GM20431 (cell line): ENCODE results near the gene CASZ1.

Experiments used
- in situ Hi-C: fragments of 300-500 bp; cut with MseI, MboI; formaldehyde crosslinking; loops from one replicate; pipeline ENCODE4 v1.15.0; 2020; ENCODE audit warnings: low sequenced_read_pairs; ENCODE audit not compliant: unreplicated experiment

CASZ1 gene

DNA sequence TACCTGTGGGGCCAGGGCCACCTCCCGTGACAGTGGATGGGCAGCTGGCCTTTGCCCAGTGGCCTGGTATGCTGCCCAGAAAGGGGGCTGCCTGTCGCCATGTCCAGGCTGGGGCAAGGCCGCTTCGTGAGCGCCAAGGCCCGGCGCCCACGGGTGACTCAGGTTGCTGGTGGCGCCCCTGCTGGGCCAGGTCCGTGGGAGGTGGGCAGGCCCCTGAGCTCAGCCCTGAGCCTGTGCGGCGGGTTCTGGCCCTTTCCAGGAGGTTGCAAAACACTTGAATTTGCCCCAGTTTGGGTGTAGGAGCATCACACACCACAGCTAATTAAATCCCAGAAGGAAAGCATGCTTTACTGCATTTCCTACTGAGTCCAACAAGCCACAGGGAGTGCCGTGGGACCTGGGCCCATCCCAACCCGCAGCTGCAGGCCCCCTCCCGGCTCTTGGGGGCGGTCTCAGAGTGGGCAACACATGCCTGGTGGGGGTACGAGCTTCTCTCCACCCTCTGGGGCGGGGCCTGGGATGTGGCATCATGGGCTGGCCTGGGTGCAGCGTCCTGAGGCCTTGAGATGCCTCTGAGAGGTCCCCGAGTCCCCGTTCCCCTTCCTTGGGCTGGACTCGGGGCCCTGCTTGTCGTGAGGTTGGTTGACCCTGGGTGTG lies 161.9 kb downstream of the CASZ1 start:
- in situ Hi-C loops: no loop called here

DNA sequence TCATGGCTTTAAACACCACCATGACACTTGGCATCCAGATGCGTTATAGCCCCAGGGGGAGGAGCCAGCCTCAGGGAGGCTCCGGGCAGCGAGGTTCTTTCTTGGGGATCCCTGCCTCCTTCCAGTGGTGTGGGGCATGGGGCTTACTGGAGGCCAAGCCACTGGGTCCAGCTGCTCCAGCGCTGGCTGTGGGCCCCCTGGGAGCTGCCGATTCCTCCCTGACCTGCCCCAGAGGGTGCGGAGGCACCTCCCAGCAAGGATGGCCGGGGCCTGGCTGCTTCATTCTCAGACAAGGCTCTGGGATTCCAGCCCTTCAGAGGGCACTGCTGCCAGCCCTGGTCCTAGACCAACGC lies 162.4 kb downstream of the CASZ1 start:
- in situ Hi-C loops: no loop called here

DNA sequence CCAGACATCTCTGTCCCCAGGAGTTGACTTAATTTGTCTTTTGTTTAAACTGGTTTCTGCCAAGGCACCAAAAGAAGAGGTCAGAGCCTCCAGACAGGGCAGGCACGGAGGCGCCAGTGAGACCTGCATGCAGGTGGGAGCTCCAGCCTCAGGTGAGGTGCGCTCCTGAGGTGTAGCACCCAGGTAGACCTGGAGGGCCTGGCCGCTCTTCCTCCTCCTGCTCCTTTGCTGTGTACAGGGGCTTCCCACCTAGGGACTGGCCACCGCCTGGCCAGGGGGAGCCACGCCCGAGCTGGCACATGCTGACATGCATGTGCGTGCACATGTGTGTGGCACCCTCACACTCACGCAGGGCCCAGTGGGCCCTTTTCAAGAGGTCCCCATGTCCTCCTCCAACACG lies 163.0 kb downstream of the CASZ1 start:
- in situ Hi-C loops: no loop called here

DNA sequence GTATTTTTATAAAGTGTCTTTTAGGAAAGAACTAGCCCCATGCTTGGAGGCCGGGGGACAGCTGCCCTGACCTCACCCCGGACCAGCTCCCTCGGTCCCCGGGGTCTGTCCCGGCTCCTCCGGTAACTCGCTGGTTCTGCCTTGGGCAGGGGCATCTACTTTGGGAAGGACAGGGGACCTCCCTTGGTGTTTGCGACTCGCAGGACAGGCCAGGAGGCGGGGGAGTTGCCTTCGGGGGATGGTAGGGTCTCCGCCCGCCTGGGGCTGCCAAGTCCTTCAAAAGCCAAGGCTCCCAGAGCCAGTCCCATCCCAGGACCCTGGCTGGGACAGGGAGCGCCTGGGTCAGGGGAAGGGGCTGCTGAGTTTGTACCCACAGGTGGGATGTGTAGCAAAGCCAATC lies 163.8 kb downstream of the CASZ1 start:
- in situ Hi-C loops: no loop called here

DNA sequence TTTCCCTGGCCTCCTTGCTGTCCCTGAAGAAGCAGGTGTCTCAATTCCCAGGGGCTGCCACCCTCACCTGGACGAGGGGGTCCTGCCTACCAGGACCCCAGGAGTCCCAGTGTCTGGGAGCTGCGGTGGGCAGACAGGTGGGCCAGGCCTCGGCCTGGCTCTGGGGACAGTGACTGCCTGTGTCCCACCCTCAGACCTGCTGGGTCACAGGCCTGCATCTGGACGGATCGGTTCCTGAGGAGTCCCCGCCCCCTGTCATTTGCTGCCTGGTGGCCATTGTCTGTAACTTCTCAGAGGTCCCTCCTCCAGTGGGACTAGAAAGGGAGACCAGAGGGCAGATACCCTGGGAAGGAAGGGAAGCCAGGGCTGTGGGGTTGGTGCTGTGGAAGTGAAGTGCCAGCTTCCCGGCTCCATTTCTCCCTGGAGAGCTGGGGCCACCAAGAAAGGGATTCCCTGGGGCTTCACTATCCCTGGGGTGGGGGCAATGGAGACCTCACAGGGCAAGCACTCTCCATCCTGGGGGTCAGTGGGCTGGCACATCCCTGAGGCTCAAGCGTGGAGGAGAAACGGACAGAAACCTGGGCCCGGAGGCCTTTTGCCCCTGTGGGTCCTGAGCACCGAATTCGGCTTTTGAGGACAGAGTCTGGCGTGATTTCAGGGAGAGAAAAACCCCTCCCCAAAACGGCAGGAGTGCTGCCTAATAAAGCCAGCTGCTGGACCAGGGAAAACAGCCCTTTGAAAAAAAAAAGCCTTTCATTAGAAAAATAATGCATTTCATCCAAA lies 164.4 kb downstream of the CASZ1 start:
- in situ Hi-C loops: no loop called here

DNA sequence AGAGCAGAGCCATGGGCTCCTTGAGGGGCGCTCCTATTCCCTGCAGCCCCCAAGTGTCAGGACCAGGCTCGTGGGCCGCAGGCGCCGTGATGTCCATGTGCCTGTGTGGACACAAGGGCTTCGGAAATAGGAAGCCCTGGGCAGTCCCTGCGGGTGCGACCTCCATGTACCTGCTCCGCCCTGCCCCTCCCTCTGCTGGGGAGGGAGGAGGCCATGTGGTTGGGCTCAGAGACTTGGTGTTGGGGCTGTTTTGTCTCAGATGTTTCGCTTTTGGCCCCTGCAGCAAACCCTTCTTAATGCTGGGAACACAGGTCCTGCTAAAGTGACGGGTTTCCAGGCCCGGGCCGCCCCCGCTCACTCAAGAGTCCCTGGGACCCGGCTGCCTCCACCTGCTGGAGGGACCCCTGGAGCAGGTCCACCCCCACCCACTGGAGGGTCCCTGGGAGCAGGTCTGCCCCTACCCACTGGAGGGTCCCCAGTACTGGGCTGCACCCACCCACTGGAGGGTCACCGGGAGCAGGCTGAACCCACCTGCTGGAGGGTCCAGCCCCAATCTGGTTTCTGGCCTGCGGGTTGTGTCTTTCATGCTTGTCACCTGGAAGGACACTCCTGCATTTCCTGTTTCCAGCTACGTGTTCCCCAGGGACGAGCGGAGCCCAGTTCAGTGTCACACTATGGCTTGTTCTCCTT lies 165.2 kb downstream of the CASZ1 start:
- in situ Hi-C loops: no loop called here

DNA sequence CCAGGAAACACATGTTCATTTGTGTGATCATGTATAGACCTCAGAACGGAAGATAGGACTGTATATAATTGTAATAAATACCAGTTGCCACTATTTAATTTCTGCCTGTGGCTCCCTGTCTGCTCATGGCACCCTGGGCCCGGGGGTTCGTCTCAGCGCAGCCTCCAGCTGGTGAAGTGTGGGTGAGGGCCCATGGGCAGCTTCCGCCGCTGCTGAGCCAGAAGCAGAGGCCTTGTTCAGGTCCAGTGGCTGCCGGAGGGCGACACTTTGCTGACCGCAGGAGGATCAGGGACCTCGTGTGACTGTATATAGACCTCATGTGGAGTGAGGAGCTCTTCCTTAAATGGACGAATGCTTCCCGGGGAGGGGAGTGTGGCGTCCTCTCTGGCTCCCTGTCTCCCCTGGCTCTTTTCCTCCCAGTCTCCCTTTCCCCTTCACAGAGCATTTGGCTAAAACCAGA lies 165.8 kb downstream of the CASZ1 start:
- in situ Hi-C loops: no loop called here

DNA sequence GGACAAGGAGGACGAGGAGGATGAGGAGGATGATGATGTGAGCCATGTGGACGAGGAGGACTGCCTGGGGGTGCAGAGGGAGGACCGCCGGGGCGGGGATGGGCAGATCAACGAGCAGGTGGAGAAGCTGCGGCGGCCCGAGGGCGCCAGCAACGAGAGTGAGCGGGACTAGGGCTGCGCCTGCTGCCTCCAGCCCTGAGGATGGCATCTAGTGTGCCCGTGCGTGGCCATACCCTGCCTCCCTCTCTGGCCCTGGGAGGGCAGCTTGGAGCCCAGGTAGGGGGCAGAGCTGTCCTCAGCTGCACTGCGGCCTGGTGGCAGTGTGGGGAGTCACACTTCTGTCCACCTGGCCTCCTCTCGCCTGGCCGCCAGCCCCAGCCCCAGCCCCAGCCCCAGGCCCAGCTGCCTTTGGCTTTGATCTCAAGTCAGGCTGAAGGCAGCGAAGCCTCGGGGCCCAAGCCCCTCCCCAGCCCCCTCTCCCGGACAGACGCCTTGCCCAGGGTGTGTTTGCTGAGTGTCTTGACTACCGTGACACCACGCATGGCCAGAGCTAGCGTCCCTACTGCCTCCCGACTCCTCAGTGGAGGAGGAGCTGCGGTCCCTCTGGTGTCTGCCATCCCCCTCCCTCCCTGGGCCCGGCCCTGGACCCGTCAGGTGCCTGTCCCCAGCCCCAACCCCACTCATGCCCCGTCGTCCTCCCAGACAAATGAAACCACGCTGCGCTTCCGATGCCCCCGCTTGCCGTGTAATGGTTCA lies 166.5 kb downstream of the CASZ1 start:
- in situ Hi-C loops: no loop called here

DNA sequence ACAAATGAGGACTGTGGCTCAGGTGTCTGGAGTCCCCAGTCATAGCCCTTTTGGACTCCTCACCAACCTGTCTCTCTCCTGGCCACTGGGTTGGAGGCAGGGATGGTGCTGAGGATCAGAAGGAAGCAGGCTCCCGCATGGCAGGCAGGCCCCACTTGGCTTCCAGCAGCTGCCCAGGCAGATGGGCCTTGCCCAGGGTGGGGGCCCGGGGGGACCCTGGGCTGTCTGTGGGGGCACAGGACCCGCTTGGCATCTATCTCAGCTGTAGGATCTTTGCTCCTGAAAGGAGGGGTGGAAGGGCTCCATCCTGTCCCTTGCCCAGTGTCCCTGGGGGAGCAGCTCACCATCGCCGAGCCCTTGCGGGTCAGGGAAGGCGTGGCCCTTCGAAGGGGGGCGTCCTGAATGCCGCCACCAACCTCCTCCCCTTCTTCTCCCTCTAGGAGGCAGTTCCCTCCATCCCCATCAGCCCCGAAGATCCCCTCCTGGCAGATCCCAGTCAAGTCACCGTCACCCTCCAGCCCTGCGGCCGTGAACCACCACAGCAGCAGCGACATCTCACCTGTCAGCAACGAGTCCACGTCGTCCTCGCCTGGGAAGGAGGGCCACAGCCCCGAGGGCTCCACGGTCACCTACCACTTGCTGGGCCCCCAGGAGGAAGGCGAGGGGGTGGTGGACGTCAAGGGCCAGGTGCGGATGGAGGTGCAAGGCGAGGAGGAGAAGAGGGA lies 167.2 kb downstream of the CASZ1 start:
- in situ Hi-C loops: no loop called here

DNA sequence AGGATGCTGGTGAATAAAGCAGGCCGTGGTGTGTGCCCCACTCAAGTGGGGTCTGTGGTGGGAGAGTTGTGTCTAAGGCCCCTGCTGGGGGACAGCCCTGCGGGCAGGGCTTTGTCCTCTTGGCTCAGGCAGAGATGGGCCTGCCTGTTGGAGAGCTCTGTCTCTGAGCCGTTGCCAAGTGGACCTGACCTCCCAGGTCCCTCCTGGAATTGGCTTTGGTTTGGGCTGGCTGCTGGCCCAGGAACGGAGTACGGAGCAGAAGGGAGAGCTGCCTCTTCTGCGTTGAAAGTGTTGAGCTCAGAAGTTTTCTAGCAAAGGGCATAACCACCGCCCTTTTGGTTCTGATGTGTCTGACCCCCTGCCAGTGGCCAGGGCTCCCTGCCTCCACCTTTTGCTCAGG lies 167.8 kb downstream of the CASZ1 start:
- in situ Hi-C loops: no loop called here

DNA sequence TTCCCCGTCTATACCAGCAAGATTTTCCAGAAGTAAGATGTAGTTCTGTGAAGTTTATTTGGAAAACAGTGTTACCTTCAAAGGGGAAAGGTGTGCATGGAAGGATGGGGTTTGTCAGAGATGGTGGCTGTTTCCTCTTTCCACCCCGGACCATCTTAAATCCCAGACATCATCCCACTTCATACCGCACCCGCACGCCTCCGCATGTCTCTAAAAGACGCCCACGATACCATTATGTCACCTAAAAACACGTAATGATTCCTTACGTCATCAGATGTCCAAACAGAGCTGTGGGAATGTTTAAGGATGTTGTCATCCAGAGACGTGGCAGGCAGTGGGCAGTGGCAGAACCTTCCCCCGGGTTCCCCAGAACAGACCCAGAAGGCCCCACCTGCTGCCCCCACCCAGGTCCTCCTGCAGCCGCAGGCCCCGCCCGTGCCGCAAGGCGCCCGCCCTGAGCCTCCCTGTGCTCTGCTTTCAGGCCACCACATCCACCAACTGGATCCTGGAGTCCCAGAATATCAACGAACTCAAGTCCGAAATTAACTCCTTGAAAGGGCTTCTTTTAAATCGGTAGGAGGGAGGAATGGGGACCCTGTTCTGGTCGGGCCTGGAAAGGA lies 169.5 kb downstream of the CASZ1 start:
- in situ Hi-C loops: no loop called here

DNA sequence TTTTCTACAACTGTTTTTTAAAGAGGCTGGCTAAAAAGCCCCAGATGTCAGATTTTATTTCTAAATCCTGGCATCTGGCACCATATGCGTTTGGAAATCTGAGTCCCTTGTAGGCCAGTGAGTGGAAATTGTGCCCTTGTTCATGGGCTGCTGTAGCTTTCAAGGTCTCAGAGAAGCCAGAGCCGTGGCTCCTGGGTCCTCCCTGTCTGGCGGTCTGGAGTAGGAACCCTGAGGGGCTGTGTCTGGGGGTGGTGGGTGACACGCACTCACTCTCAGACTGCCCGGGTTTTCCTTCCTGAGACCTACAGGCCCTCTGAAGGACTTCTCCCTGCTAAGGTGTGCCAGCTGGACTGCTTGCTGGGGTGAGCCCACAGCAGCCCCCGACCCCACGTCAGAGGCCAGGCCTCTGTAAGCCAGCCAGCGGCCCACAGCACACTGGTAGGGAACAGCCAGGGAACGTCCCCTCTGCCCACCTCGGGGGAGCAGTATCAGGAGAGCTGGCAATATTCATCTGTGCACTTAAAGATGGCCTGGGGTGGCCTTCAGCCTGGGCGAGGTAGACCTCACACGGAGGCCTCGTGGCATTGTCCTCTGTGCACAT lies 170.2 kb downstream of the CASZ1 start:
- in situ Hi-C loops: no loop called here

DNA sequence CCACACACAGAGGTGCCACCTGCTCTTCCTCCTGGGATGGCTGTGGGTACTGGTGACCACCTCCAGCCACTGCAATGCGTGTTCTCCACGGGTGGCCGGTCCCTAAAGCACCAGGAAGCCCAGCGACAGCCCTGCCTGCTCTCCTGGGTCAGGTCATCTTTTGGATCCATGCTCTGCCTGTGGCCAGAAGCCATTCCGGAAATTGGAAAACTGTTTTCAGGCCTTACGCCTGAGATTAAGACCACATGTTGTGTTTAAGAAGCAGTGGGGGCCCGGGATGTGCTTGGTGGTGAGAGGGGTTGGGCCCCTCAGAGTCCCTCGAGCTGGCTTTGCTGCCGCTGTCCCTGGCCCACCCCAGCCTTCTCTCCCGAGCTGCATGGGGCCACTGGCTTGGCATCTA lies 170.9 kb downstream of the CASZ1 start:
- in situ Hi-C loops: no loop called here

DNA sequence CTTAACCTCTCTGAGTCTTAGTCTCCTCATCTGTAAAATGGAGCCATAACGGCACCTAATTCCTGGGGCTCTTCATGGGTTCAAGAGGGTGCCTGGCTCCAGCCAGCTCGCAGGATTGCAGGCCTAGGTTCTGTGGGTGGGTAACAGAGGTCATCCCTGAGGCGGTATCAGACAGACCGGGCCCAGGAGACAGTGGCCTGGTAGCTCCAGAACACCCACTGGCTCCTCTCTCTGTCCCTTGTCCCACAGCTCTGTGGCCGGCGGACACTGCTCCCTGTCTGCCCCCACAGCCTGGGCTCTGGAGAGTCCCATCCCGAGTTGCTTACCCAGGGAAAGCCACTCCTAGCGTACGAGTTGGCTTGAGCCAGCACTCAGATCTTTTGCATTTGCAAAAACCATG lies 171.4 kb downstream of the CASZ1 start:
- in situ Hi-C loops: no loop called here

DNA sequence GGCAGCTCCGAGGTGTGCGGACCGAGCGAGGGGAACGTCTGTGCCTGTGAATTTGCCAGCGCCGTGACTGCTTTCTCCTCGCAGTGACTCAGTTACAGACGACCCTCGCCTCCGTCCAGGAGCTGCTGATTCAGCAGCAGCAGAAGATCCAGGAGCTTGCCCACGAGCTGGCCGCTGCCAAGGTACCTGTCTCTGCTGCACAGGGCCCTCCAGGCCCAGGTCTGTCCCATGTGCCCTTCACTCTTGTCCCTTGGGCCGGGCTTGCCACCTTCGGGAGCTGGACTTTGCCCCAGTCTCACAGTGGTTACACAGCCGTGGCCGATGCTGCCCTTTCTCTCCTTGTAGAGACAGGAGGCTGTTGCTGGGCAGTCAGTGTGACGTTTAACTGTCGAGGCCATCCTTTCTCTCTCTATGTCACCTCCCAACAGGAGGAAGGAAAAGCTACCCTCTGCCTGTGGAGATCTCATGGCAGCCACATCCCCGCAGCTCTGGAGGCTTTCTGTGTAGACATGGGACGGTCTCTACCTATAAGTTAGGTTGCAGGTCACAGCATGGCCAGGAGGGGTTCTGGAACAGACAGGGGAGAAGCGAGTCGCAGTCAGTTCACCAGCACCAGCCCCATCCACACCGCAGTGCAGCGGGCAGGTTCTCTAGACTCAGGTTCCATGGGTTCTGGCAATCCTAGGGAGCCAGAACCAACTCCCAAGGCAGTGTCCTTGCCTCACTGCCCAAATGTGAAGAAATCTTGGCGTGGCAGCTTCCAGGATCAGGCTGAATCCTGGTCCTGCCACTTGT lies 172.0 kb downstream of the CASZ1 start:
- in situ Hi-C loops: no loop called here

DNA sequence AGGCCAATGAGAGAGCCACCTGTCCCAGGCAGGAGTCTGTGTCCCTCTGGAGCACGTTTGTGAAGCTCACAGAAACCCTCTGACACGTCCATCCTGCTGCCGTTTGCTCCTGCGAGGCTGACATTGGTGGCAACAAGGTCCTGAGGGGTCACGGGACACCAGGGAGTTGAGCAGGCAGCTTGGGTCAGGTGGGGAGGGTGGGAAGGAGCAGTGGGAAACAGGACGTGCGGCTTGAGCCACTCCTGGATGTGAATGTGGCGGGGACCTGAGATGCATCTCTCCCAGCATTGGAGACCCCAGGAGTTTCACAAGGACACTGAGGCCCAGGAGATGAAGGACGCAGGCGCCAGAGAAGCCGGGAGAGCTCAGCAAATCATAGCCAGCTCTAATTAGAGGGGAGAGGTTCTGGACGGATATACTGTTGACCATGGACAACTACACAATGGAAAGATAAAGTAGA lies 172.7 kb downstream of the CASZ1 start:
- in situ Hi-C loops: no loop called here

DNA sequence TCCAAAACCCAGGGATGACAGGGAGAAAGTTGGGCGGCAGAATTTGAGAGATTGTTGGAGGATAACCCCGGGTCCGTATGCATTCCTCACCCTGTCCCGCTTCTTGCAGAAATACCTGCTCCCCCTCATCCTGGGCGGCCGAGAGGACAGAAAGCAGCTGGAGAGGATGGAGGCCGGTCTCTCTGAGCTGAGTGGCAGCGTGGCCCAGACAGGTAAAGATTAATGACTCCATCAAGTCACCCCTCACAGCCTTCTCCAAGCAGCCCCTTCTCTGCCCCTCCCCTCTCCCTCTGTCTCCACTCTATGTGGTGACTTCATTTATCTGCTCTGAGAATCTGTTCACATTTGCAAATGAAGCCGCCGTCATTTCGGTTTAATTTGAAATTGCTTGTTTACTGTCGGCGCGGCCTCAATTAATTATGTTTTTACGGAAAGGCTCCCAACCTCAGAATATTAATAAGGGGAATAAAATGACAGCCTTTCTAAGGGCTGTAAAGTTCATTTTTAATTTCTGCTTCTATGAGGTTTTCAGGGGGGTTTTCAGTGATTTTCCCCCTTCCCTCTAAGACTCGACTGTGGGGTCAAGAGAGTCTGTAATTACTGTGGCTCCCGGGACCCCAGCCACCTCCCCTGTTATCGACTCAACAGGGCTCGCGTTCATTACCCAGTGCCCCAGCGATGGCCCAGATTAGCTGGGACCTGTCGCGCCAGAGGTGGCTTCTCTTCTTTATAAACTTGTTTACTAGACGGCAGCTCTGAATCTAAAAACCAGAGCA lies 173.3 kb downstream of the CASZ1 start:
- in situ Hi-C loops: no loop called here

DNA sequence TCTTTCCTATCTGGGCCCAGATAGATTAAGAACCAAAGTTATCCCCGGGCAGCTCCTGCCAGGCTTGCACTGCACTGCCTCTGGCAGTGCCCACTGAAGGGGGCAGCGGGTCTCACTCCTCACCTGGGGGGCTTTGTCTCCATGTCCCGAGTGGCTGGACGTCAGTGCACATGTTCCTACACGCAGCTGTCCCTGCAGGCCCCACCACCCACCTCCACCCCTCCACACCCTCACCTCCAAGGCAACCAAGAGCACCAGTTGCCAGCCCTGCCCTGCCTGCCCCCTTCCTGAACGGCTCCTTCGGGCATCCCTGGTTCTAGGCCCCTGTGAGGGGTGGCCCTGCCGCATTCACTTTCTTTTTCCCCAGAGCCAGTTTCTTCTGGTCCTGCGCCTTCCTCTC lies 174.5 kb downstream of the CASZ1 start:
- in situ Hi-C loops: no loop called here
